H1 (cell line): ENCODE data around the gene CNPY3. TPM values are rescaled to one million over a fixed set of nuclear protein-coding genes. Genes with fewer than 3 reads are reported as not detected.
A peak's percentile ranks its signal among the peaks of the same experiment; 100 is the strongest.

Experiments
- CTCF ChIA-PET: fragments of 300-600 bp; sonication (Branson Sonifier 250); formaldehyde crosslinking; loops from one replicate; lab custom pipeline; 2021; ENCODE audit not compliant: partially characterized antibody; lab: Charles Lee
- POLR2A ChIA-PET: fragments of 300-600 bp; sonication (Branson Sonifier 250); formaldehyde crosslinking; loops from one replicate; lab custom pipeline; 2021; ENCODE audit warnings: inconsistent platforms; ENCODE audit not compliant: partially characterized antibody; lab: Charles Lee
- DNase-seq, 2 experiments: peaks; one replicate each; pipeline versions ENCODE4 v3.0.0 to v3.0.0-alpha.2; 2010 to 2022; ENCODE audit warnings: low spot score in 2 of 2, low read depth in 1 of 2, mixed read lengths in 1 of 2
- FAIRE-seq: peaks from 2 replicates; lab custom pipeline; 2011; peaks lifted over from hg19 to GRCh38; lab: Jason Lieb, UNC
- H2AFZ ChIP-seq: 2 replicates; pipeline ENCODE4 v1.8.1; 2012; ENCODE audit warnings: low read length, inconsistent platforms
- H2AK5ac ChIP-seq: 2 replicates; pipeline ENCODE4 v1.6.1; 2013; ENCODE audit warnings: low read depth, low read length
- H2BK120ac ChIP-seq: replicated peaks from 2 replicates; pipeline ENCODE3; 2013; ENCODE audit warnings: low read depth, low read length, inconsistent platforms
- H2BK12ac ChIP-seq: 2 replicates; pipeline ENCODE4 v1.6.1; 2013; ENCODE audit warnings: low read depth, low read length
- H2BK15ac ChIP-seq: 2 replicates; pipeline ENCODE4 v1.6.1; 2013; ENCODE audit warnings: low read length
- H2BK20ac ChIP-seq: 2 replicates; pipeline ENCODE4 v1.6.1; 2013; ENCODE audit warnings: low read length
- H2BK5ac ChIP-seq: 2 replicates; pipeline ENCODE4 v1.6.1; 2013; ENCODE audit warnings: low read depth, low read length
- H3K14ac ChIP-seq: 2 replicates; pipeline ENCODE4 v1.6.1; 2013; ENCODE audit warnings: inconsistent platforms; ENCODE audit not compliant: insufficient read length
- H3K18ac ChIP-seq: 2 replicates; pipeline ENCODE4 v1.6.1; 2013; ENCODE audit warnings: low read length; ENCODE audit errors: extremely low read depth
- H3K23ac ChIP-seq: 2 replicates; pipeline ENCODE4 v1.6.1; 2013; ENCODE audit warnings: inconsistent platforms; ENCODE audit not compliant: insufficient read length
- H3K23me2 ChIP-seq: 2 replicates; pipeline ENCODE4 v1.6.1; 2013; ENCODE audit warnings: low read depth, low read length
- H3K27ac ChIP-seq: 2 replicates; pipeline ENCODE4 v1.6.1; 2011; ENCODE audit warnings: low read depth, low read length, inconsistent platforms
- H3K27me3 ChIP-seq, 4 experiments: replicated peaks in 1 of 4; 1 replicate in 1 of 4; 2 replicates in 3 of 4; pipeline versions ENCODE4 v1.6.1 to v1.8.1; 2011 to 2013; ENCODE audit warnings: low read length in 3 of 4, mild to moderate bottlenecking in 3 of 4, inconsistent platforms in 2 of 4, mixed read lengths in 2 of 4, moderate library complexity in 1 of 4; ENCODE audit not compliant: control insufficient read depth in 3 of 4, insufficient read depth in 3 of 4; ENCODE audit errors: extremely low read depth in 1 of 4
- H3K36me3 ChIP-seq, 4 experiments: 2 replicates each; pipeline versions ENCODE4 v1.6.1 to v1.8.1; 2011 to 2013; ENCODE audit warnings: mild to moderate bottlenecking in 4 of 4, low read length in 3 of 4, moderate library complexity in 2 of 4, control low read depth in 1 of 4, inconsistent platforms in 1 of 4; ENCODE audit not compliant: insufficient read depth in 4 of 4, control insufficient read depth in 2 of 4
- H3K4ac ChIP-seq: replicated peaks from 2 replicates; pipeline ENCODE3; 2013; ENCODE audit warnings: low read length, low read depth, mixed read lengths, inconsistent platforms; ENCODE audit not compliant: insufficient read length
- H3K4me1 ChIP-seq, 4 experiments: replicated peaks in 1 of 4; 1 replicate in 1 of 4; 2 replicates in 3 of 4; pipeline versions ENCODE4 v1.6.1 to v1.8.1; 2011 to 2013; ENCODE audit warnings: low read length in 3 of 4, inconsistent platforms in 2 of 4, mixed read lengths in 1 of 4; ENCODE audit not compliant: insufficient read depth in 4 of 4, control insufficient read depth in 3 of 4
- H3K4me2 ChIP-seq, 2 experiments: 2 replicates each; pipeline versions ENCODE4 v1.6.1 to v1.8.1; 2011 to 2013; ENCODE audit warnings: low read depth in 2 of 2, low read length in 2 of 2, control low read depth in 1 of 2, inconsistent platforms in 1 of 2, mild to moderate bottlenecking in 1 of 2; ENCODE audit not compliant: insufficient read depth in 1 of 2
- H3K4me3 ChIP-seq, 4 experiments: fragments of 200-600, 300-600 bp in 1 of 4; sonication (generic), shearing (Covaris generic), sonication (Bioruptor Twin) in 1 of 4; 2 replicates each; pipeline versions ENCODE4 v1.5.1 to v1.8.1; 2011 to 2016; ENCODE audit warnings: low read length in 4 of 4, low read depth in 3 of 4, control low read depth in 2 of 4, inconsistent platforms in 2 of 4, mild to moderate bottlenecking in 2 of 4, mixed read lengths in 1 of 4, moderate library complexity in 1 of 4; ENCODE audit not compliant: insufficient read depth in 2 of 4; ENCODE audit errors: extremely low read depth in 1 of 4
- H3K56ac ChIP-seq: replicated peaks from 2 replicates; pipeline ENCODE3; 2013; ENCODE audit warnings: low read depth, mild to moderate bottlenecking, mixed read lengths, low read length, inconsistent platforms; ENCODE audit not compliant: insufficient read length
- H3K79me1 ChIP-seq: 2 replicates; pipeline ENCODE4 v1.6.1; 2013; ENCODE audit warnings: low read depth, low read length, control low read depth
- H3K79me2 ChIP-seq, 2 experiments: 2 replicates each; pipeline versions ENCODE4 v1.6.1 to v1.8.1; 2012 to 2013; ENCODE audit warnings: low read length in 2 of 2, mild to moderate bottlenecking in 2 of 2, inconsistent platforms in 1 of 2; ENCODE audit not compliant: insufficient read depth in 2 of 2, control insufficient read depth in 1 of 2
- H3K9ac ChIP-seq, 4 experiments: replicated peaks in 1 of 4; 1 replicate in 1 of 4; 2 replicates in 3 of 4; pipeline versions ENCODE4 v1.6.1 to v1.8.1; 2011 to 2013; ENCODE audit warnings: low read depth in 3 of 4, low read length in 3 of 4, control low read depth in 2 of 4, mild to moderate bottlenecking in 2 of 4, moderate library complexity in 2 of 4, inconsistent platforms in 1 of 4; ENCODE audit errors: extremely low read depth in 1 of 4
- H3K9me3 ChIP-seq, 2 experiments: 2 replicates each; pipeline versions ENCODE4 v1.6.1 to v1.8.1; 2012 to 2013; ENCODE audit warnings: mild to moderate bottlenecking in 2 of 2, moderate library complexity in 2 of 2, control low read depth in 1 of 2, inconsistent platforms in 1 of 2, low read depth in 1 of 2, low read length in 1 of 2, mixed read lengths in 1 of 2; ENCODE audit not compliant: insufficient read depth in 2 of 2
- H4K20me1 ChIP-seq, 2 experiments: replicated peaks in 1 of 2; 2 replicates each; pipeline versions ENCODE3 to v1.8.1; 2011 to 2013; ENCODE audit warnings: inconsistent platforms in 2 of 2, low read length in 2 of 2, mild to moderate bottlenecking in 1 of 2; ENCODE audit not compliant: insufficient read depth in 2 of 2, control insufficient read depth in 1 of 2
- H4K5ac ChIP-seq: 2 replicates; pipeline ENCODE4 v1.6.1; 2013; ENCODE audit warnings: low read length, low read depth, mixed read lengths, inconsistent platforms; ENCODE audit not compliant: insufficient read length
- H4K8ac ChIP-seq: 2 replicates; pipeline ENCODE4 v1.8.0; 2013; ENCODE audit warnings: mild to moderate bottlenecking, moderate library complexity, low read length, inconsistent platforms; ENCODE audit not compliant: insufficient read depth; ENCODE audit errors: extremely low read depth
- H4K91ac ChIP-seq: replicated peaks from 2 replicates; pipeline ENCODE3; 2013; ENCODE audit warnings: low read length, mixed read lengths, inconsistent platforms; ENCODE audit not compliant: insufficient read length
- CTBP2 ChIP-seq: IDR thresholded peaks from 2 replicates; pipeline ENCODE4 v1.7.0; 2011; ENCODE audit warnings: borderline replicate concordance, mild to moderate bottlenecking, moderate library complexity, mixed read lengths, low read length; ENCODE audit not compliant: insufficient read depth, insufficient read length
- CTCF ChIP-seq, 3 experiments: IDR thresholded peaks; 1 replicate in 2 of 3; 2 replicates in 1 of 3; pipeline versions ENCODE4 v1.5.1 to v1.6.1; 2011; ENCODE audit warnings: low read length in 3 of 3, mild to moderate bottlenecking in 3 of 3, inconsistent platforms in 2 of 3, low read depth in 1 of 3, moderate library complexity in 1 of 3; ENCODE audit not compliant: insufficient read depth in 1 of 3; ENCODE audit errors: control extremely low read depth in 1 of 3
- FOSL1 ChIP-seq: IDR thresholded peaks from 2 replicates; pipeline ENCODE4 v1.6.1; 2011; ENCODE audit warnings: mild to moderate bottlenecking, low read depth, low read length, moderate library complexity; ENCODE audit not compliant: insufficient read depth
- RNF2 ChIP-seq: fragments of 200-900, 300-1000 bp; sonication (generic); IDR thresholded peaks from 2 replicates; pipeline ENCODE4 v1.7.1; 2016; ENCODE audit warnings: borderline replicate concordance, low read depth, mild to moderate bottlenecking, antibody characterized with exemption, low read length; ENCODE audit not compliant: poor library complexity, severe bottlenecking; ENCODE audit errors: missing control alignments
- SP1 ChIP-seq: IDR thresholded peaks from 2 replicates; pipeline ENCODE4 v1.6.1; 2011; ENCODE audit warnings: low read depth, low read length
- WGBS, 2 experiments: shearing (Covaris generic) in 1 of 2; methylation state at CpG; one replicate each; pipeline versions ENCODE4 v1.1.6 to v1.1.7; 2013 to 2015; ENCODE audit warnings: low lambda C conversion rate in 2 of 2, mixed read lengths in 2 of 2, inconsistent platforms in 1 of 2, low coverage in 1 of 2, missing lambda C conversion rate in 1 of 2; ENCODE audit not compliant: insufficient replicate concordance in 2 of 2, insufficient coverage in 1 of 2, insufficient read length in 1 of 2; ENCODE audit errors: extremely low coverage in 1 of 2, missing lambda C conversion rate in 1 of 2; 5-methylcytosine and 5-hydroxymethylcytosine counted together
- polyA plus RNA-seq, 7 experiments: library from polyadenylated mRNA; depleted of rRNA in 3 of 7; stranded (reverse) in 5 of 7; unstranded in 2 of 7; fragments of >200 nt in 5 of 7; fragments of 200-250 nt in 2 of 7; gene quantifications; 1 replicate in 5 of 7; 2 replicates in 1 of 7; 4 replicates in 1 of 7; pipeline versions ENCODE4 v1.2.1 to v1.2.3, GENCODE V29; 2011 to 2013; ENCODE audit warnings: missing spikeins in 2 of 7, mixed read lengths in 2 of 7
- total RNA-seq: library from RNA; stranded (reverse); fragmentation: NEBNext Ultra II Directional; extraction: Animal tissue kit (Norgen Biotek cat#: 25700); gene quantifications from 2 replicates; pipeline ENCODE4 v1.2.1, GENCODE V29; 2021

CNPY3 gene
- total and polyA plus RNA-seq, 2 of the 8 experiments (the other 6 are each of a cell fraction or from before 2014, with no cell fraction given) = 49.6 to 64.5 TPM

- H3K4me3 ChIP-seq = no peak overlapping the region
- CTCF ChIA-PET = interaction anchor here (0.9 to 1.3 kb wide), 2 partner anchors 17 to 24 kb away, joined by 3 read pairs; partner anchors contain the start of gene PTCRA
- peaks cover 0 to 48% of the 10 kb centered on the region in 2 experiments; a peak in 3 of 4 replicates for H3K79me2 ChIP-seq
- FAIRE-seq (no peak), DNase-seq (no peak)
- no peak overlapping the region for H3K4me2 ChIP-seq
- no peaks in the 10 kb centered on the region for H3K27me3 ChIP-seq
- peaks cover 3 to 38% (median 21%) of the 10 kb centered on the region in 4 experiments; a peak in 7 of 8 replicates for H3K36me3 ChIP-seq
- no peak overlapping the region for H4K5ac ChIP-seq
- no peak overlapping the region for H3K23ac ChIP-seq
- TF ChIP-seq SP1 (no peak), FOSL1 (no peak), CTBP2 (no peak), RNF2 (no peak), CTCF (IDR thresholded peaks at IDR 0.05; ENCODE audit: control extremely low read depth in 1 of 3, insufficient read depth in 1 of 3, low read depth in 1 of 3, low read length in 3 of 3) (no peak)
- 90% methylated on average over 3 of the region's 3 CpGs; no CpG with 5 or more reads in 1 of the 2 experiments for WGBS, 2 experiments
- no peak overlapping the region; a peak in 1 of 7 replicates for H3K9ac ChIP-seq
- H2BK20ac ChIP-seq = no peak overlapping the region
- no peak overlapping the region for H2BK12ac ChIP-seq
- no peak overlapping the region for H3K18ac ChIP-seq
- H3K9me3 ChIP-seq = no peaks in the 10 kb centered on the region
- no peak overlapping the region for H3K56ac ChIP-seq
- H4K20me1 ChIP-seq = peaks cover 0 to 3% of the 10 kb centered on the region in 2 experiments
- H4K91ac ChIP-seq = no peak overlapping the region
- H3K14ac ChIP-seq = no peak overlapping the region
- H2AK5ac ChIP-seq = no peak overlapping the region
- H2BK120ac ChIP-seq = no peak overlapping the region
- no peak overlapping the region for H3K4ac ChIP-seq
- H2BK15ac ChIP-seq = no peak overlapping the region
- H3K79me1 ChIP-seq = peaks cover 13% of the 10 kb centered on the region; the same call in 1 of the 2 replicates
- H3K4me1 ChIP-seq = peaks cover 0 to 4% (median 2%) of the 10 kb centered on the region in 4 experiments; a peak in 3 of 7 replicates
- H2AFZ ChIP-seq = no peak overlapping the region
- peaks cover 8% of the 10 kb centered on the region for H3K23me2 ChIP-seq
- H4K8ac ChIP-seq = 0 out of 2 replicates have a peak overlapping the region, but pooled peaks have one; percentile 76
- peak overlapping the region; percentile 62; the same call in 1 of the 2 replicates for H2BK5ac ChIP-seq
- H3K27ac ChIP-seq = no peak overlapping the region
- POLR2A ChIA-PET = interaction anchor here (1.2 kb wide), 1 partner anchor 21 kb away, joined by 8 read pairs; no protein-coding TSS in a partner anchor
Observed at GRCh38 chr6:42932412-42932811, 3.1 kb downstream of the CNPY3 start.
